GM13977 (cell line): ENCODE results near the gene KLK4.

Source experiments
- DNase-seq: peaks from one replicate; pipeline ENCODE4 v3.0.0; 2012; ENCODE audit warnings: low spot score
- CTCF ChIP-seq: IDR thresholded peaks from 2 replicates; pipeline ENCODE4 v1.5.1; 2012; ENCODE audit warnings: mild to moderate bottlenecking, control low read depth; ENCODE audit not compliant: insufficient read depth; ENCODE audit errors: extremely low read depth, missing control alignments
- in situ Hi-C: fragments of 300-500 bp; cut with MboI; formaldehyde crosslinking; loops from one replicate; pipeline ENCODE4 v1.12.0; 2022; ENCODE audit warnings: low sequenced_read_pairs, low pct_unique_long_range_greater_than_20kb, mixed read lengths, inconsistent platforms; ENCODE audit not compliant: unreplicated experiment

Gene KLK4

GRCh38 chr19:50861496-50862286, 49.5 kb downstream of the KLK4 start:
- in situ Hi-C loops = no loop called here
- DNase-seq = no peak
- TF ChIP-seq CTCF = no peak

GRCh38 chr19:50861010-50861409, 50.2 kb downstream of the KLK4 start:
- in situ Hi-C loops = no loop called here
- TF ChIP-seq CTCF = no peak
- no peak for DNase-seq

GRCh38 chr19:50859849-50860248, 51.3 kb downstream of the KLK4 start:
- no peak for TF ChIP-seq CTCF
- in situ Hi-C loops = no loop called here
- DNase-seq = no peak

GRCh38 chr19:50858886-50859285, 52.3 kb downstream of the KLK4 start:
- in situ Hi-C loops = no loop called here
- TF ChIP-seq CTCF = no peak
- DNase-seq = no peak

GRCh38 chr19:50857366-50857765, 53.8 kb downstream of the KLK4 start:
- in situ Hi-C loops = no loop called here
- no peak for DNase-seq
- TF ChIP-seq CTCF = no peak
